ENCODE results near the gene ATXN7L1.

ATXN7L1 gene

DNA sequence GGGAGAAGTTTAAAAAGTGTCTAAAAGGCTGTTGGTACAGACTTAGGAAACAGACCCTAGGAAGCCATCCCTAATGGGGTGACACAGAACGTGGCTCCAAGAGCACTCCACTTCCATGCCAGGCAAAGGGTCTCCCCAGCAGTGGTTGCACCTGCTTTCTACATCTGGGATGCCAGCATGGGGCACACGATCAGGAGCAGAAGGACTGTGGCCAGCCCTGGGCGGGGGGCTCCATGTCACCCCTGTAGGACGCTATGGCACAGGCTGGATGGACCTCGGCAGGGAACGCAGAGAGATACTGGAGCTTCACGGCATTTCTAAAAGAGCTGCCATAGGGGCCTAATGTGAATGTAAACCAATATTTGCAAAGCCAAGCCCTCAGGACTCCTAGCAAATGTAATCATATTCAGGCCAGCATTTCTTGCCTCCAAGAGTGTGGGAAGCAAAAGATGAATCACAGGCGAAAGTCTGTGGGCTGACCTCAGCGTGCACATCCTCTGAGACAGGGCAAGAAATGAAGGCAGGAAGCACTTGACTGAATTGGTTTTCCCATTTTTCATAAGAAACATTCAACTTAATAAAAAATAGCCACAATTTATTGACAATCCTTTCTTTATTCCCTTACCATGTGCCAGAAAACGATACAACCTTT is 93.9 kb downstream of the ATXN7L1 start:
- TF ChIP-seq, protein P1, sequence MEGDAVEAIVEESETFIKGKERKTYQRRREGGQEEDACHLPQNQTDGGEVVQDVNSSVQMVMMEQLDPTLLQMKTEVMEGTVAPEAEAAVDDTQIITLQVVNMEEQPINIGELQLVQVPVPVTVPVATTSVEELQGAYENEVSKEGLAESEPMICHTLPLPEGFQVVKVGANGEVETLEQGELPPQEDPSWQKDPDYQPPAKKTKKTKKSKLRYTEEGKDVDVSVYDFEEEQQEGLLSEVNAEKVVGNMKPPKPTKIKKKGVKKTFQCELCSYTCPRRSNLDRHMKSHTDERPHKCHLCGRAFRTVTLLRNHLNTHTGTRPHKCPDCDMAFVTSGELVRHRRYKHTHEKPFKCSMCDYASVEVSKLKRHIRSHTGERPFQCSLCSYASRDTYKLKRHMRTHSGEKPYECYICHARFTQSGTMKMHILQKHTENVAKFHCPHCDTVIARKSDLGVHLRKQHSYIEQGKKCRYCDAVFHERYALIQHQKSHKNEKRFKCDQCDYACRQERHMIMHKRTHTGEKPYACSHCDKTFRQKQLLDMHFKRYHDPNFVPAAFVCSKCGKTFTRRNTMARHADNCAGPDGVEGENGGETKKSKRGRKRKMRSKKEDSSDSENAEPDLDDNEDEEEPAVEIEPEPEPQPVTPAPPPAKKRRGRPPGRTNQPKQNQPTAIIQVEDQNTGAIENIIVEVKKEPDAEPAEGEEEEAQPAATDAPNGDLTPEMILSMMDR (IDR thresholded peaks at IDR 0.05; ENCODE audit: low read depth, low read length, missing control alignments) = no peak
- H3K4me3 ChIP-seq (replicated peaks; ENCODE audit: low read depth, low read length) = no peak overlapping the region
- peak; percentile 48 for DNase-seq (ENCODE audit: extremely low read depth, low read depth)

DNA sequence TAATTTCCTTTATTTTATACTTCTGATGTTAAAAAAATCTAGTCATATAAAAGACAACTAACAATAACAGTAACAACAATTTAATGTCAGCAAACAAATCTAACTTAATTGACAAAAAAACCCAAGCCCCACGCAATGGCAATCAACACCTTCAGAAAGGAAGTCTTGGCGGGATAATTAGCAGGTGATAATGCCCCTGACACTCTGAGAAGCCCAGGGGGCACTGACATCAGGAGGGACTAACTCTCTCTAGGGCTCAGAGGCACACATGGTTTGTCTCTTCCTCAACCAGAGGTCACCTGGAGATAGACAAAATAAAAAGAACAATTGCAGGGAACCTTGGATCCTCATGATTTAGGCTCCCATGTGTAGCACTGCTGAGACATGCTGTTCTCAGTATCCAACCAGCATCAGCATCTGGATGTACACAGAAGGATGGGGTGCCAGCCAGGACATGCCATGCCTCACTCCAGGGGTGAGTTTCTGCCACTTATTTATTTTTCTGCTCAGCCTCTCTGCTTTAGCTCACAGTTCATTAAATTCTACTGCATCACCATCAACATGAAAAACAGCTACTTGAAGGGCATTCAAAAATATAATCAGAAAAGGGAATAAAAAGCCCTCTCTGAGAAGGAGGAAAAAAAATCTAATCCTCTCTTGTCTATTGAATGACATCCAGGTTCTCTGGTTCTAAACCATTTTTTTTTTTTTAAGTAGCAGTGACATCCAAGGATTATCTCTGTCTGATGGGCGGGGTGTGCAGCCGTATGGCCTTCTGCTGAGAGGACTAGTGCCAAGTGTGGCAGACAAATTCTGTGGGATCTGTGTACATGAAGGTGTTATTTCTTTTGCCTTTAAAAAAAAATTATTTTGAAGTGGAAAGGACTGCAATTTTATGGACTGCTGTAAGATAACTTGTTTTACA is 96.3 kb downstream of the ATXN7L1 start:
- no peak for DNase-seq (ENCODE audit: extremely low read depth, low read depth)
- TF ChIP-seq, protein P1 (IDR thresholded peaks at IDR 0.05; ENCODE audit: low read depth, low read length, missing control alignments) = no peak

DNA sequence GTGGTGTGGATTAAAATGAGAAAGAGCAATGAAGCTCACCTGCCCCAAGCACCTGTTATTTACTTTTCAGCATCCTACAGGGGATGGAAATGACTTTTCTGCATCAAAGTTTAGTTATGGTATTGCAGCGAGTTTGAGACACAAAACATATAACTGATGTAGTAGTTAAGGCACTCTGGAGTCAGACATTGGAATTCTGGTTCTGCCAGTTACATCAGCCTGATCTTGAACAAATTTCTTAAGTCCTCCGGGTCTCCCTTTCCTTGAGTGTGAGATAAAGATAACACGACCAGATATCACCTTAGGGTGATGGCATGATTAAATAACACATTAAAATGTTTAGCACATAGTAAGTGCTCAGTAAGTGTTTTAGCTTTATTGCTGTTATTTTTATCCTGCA is 97.4 kb downstream of the ATXN7L1 start:
- no peak overlapping the region for H3K4me3 ChIP-seq (replicated peaks; ENCODE audit: low read depth, low read length)
- TF ChIP-seq, protein P1 (IDR thresholded peaks at IDR 0.05; ENCODE audit: low read depth, low read length, missing control alignments) = no peak
- DNase-seq (ENCODE audit: extremely low read depth, low read depth) = no peak

More for the DNA sequence above, 96.3 kb downstream of the ATXN7L1 start:
- H3K4me3 ChIP-seq (replicated peaks; ENCODE audit: low read depth, low read length) = no peak overlapping the region

DNA sequence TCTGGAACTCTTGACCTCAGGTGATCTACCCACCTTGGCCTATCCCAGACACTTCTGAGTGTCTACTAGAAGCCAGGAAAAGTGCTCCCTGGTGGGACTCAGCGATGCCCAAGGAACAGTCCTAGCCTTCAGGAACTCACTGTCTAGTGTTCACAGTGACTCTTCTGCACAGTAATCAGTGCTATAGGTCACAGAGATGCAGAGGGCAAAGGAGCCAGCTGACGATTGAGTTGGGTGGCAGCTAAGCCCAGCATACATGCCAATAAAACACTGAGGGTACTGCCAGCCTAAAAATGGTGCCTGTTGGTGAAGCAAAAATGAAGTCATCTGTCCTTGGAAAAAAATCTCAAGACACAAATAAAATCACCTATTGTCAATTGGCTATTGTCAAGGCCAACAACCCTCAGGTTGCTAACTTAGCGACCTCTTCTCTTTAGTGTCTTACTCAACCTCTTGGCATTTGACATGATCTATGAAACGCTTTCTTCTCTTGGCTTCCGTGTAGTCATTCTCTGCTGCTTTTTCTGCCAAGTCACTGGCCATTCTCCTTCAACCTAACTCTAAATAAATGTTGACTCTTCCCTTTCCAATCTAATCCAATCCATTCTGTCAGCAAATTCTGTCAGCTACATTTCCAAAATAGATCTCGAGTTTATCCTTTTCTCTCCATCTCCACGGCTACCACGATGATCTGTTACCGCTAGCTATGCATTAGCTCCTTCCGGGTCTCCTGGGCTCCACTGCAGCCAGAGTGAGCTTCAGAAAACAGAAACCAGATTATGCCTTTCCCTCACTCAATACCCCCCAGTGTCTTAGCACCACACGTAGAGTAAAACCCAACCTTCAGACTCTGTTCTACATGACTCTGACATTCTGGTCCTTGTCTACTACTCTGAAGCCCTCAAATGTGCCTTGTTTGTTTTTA is 99.2 kb downstream of the ATXN7L1 start:
- H3K4me3 ChIP-seq (replicated peaks; ENCODE audit: low read depth, low read length) = no peak overlapping the region
- DNase-seq (ENCODE audit: extremely low read depth, low read depth) = no peak
- TF ChIP-seq, protein P1 (IDR thresholded peaks at IDR 0.05; ENCODE audit: low read depth, low read length, missing control alignments) = no peak

DNA sequence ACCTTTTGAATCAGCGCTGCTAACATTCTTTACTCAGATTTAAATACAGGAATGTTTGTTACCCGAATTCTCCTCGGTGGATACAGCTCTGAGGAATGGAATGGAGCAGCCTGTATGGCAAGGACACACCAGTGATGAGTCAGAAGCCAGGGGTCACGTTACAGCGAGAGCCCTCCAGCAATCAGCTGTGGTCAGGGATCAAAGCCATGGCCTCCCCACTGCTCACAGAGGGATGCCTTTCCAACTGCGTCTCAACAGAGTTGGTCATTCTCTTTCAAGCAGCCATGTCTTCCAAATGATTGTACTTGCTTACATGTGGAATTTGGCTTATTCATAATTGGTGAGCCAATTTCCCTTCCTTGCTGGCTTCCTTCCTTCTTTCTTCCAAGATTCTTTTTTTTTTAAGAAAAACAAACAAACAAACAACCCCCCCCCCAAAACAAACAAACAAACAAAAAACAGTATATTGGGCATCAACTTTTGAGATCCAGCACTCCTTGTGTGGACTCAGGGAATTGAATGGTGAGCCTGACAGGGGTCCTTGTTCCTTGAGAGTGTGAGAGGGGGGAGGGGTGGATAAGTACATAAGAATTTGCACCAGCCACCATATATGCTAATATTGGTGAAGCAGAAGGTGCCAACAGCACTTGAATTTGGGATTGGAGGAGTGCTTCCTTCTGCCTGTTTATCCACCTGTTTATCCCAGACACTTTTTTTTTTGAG is 100.2 kb downstream of the ATXN7L1 start:
- TF ChIP-seq, protein P1 (IDR thresholded peaks at IDR 0.05; ENCODE audit: low read depth, low read length, missing control alignments) = no peak
- no peak overlapping the region for H3K4me3 ChIP-seq (replicated peaks; ENCODE audit: low read depth, low read length)
- peak; percentile 93 for DNase-seq (ENCODE audit: extremely low read depth, low read depth)

DNA sequence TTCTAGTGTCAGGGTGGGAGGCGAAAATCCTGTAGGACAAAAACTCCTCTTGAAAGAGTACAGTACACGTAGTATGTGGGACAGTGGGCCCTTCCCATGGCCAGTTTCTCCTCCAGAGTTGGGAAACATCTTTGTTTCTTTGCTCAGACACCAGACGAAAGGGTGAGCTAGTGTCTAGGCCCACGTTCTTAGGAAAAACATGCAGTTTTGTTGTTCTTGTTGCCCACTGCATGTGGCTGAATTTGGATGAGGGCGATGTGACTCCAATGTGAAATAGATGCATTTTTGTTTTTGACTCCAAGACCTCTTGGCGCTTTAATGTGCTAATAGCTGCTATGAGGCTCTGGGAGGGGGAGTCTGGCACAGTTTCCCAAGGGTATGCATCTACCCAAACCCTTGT is 100.8 kb downstream of the ATXN7L1 start:
- no peak for DNase-seq (ENCODE audit: extremely low read depth, low read depth)
- TF ChIP-seq, protein P1 (IDR thresholded peaks at IDR 0.05; ENCODE audit: low read depth, low read length, missing control alignments) = no peak
- no peak overlapping the region for H3K4me3 ChIP-seq (replicated peaks; ENCODE audit: low read depth, low read length)

All from HFF-Myc (cell line).